ENCODE results near the gene SMIM45.

GRCh38 chr22:41987276-41987675, 35.3 kb downstream of the SMIM45 start:
- no peak for TF ChIP-seq EZH2phosphoT487 (IDR thresholded peaks at IDR 0.05; ENCODE audit: low read depth)
- no peak for TF ChIP-seq CTCF (IDR thresholded peaks at IDR 0.05; ENCODE audit: low read depth, low read length)
